Measurements from ENCODE around the gene NBL1.

The NBL1 gene

DNA sequence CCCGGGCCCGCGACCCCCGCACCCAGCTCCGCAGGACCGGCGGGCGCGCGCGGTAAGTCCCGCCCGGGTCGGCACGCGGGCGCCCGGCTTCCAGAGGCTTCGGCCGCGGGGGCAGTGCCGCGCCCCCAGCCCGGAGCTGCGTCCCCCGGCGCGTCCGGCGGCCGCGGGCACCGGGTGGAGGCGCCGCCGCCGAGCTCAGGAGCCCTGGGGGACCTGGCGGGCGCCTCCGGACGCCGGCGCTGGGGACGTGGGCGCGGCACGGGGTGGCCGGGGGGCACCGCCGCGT lies 227 bp downstream of the NBL1 start:
- peak overlapping the region; percentile 66 for H3K27ac ChIP-seq
- no peak for TF ChIP-seq CTCF (conservative IDR thresholded peaks at IDR 0.05)

DNA sequence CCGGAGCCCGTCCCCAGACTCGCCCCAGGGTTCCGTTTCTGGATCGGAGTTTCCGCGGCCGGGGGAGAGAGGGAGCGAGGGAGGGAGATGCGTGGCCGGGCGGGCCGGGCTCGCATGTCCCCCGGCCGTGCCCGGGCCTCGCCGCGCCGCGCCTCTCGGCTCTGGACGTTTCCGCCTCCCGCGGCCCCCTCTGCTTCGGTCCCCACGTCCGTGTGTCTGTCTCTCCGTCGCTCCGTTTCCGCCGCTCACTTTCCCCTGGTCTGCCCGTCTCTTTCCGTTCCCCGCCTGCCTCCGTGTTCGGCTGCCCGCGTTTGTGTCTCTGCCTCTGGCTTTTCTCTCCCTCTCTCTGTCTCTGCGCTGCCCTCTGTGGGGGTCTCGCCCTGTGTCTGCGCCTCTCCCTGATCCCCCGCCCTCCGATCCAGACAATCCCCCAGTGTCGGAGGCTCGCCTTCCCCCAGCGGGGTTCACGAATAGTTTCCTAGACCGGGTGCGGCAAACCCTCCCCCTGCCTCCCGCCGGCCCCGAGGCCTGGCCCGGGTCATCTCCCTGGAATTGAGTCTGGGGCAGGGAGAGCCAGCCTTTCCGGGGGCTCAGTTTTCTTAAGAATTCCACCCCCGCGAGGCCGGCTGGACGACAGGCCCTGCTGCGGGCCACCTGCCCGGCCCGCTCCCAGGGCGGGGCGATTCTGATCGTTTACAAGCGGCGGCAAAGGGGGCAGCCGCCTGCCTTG lies 735 bp downstream of the NBL1 start:
- peak overlapping the region; percentile 66 for H3K27ac ChIP-seq
- TF ChIP-seq CTCF (conservative IDR thresholded peaks at IDR 0.05) = no peak

DNA sequence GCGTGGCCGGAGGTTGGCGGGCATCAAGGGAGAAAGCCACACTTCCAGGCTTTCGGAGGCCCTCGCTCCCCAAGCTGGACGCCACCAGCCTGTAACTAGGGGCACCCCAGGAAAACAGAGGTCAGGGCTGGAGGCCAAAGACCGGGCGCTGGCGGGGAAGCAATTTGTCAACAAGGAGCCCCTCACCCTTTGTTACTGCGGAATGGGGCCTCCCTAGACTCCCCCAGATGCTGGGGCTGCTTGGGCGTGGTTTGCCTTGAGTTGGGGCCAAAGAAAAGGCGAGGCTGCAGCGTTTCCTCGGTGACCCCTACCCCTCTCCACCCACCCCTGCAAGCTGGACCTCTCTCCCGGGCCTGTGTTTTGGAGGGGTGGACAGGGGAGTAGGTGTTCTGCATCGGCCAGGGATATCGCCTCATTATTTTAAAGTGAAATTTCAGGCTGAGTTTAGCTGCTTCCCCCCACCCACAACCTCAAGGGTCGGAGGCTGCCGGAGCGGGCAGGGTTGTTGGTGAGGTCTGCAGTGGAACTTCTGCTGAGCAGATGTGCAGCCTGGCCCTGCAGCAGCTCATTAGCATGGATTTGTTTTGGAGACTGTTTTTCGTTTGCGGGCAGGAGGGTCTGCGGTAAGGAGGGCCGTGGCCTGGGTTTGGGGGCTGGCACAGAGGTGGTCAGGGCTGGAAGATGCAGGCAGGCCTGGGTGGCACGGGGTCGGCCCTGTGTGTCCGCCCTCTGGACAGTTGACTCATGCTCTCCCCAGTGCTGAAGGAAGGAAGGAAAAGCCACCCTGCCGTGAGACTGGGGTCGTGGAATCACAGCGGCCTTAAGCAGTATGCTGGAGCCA lies 1.5 kb downstream of the NBL1 start:
- no peak for TF ChIP-seq CTCF (conservative IDR thresholded peaks at IDR 0.05)
- H3K27ac ChIP-seq = peak overlapping the region; percentile 66; the same call in 1 of the 2 replicates

- no peak overlapping the region for H3K27ac ChIP-seq
- no peak for TF ChIP-seq CTCF (conservative IDR thresholded peaks at IDR 0.05)
Measured at GRCh38 chr1:19646377-19647319, 2.5 kb downstream of the NBL1 start.

GRCh38 chr1:19647643-19648042 lies 3.5 kb downstream of the NBL1 start:
- H3K27ac ChIP-seq = no peak overlapping the region
- TF ChIP-seq CTCF (conservative IDR thresholded peaks at IDR 0.05) = no peak

DNA sequence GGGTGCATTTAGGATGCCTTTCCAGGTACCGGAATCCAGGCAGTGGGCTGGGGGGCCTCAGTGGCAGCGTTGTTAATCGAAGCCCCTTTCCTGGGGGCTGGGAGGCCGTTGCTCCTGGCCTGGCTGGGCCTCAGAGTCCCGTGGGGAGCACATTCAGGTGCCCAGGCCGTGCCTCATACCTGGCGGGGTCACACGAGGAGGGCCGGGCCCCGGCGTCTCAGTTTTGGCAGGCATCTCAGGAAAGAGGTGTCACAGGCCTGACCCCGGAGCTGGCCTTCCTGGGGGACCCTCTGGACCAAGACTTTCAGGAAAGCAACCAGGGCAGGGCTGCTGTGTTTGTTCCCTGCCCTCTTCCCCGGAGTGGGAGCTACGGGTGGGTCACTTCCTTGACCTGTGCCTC lies 4.1 kb downstream of the NBL1 start:
- H3K27ac ChIP-seq = no peak overlapping the region

More for the DNA sequence above, 4.1 kb downstream of the NBL1 start:
- TF ChIP-seq CTCF (conservative IDR thresholded peaks at IDR 0.05) = no peak
